Right atrium auricular region (tissue), 2 donors: Measurements from ENCODE around the gene BIRC3. TPM values are rescaled to one million over a fixed set of nuclear protein-coding genes. Genes with fewer than 3 reads are reported as not detected.

Source experiments
- DNase-seq: peaks from one replicate; pipeline ENCODE4 v3.0.0-alpha.2; 2019; ENCODE audit warnings: low spot score
- H3K27ac ChIP-seq, 2 donors: fragments of 200-600 bp; sonication (generic); 1 replicate in 1 of 2; 2 replicates in 1 of 2; pipeline ENCODE4 v1.5.1; 2016 to 2019
- H3K27me3 ChIP-seq, 2 donors: fragments of 200-600 bp; sonication (generic); one replicate each; pipeline versions ENCODE4 v1.5.1 to v1.6.0; 2017 to 2019
- H3K36me3 ChIP-seq: fragments of 200-600 bp; sonication (generic); one replicate; pipeline ENCODE4 v1.5.1; 2016
- H3K4me1 ChIP-seq, 2 donors: fragments of 200-600 bp; sonication (generic); one replicate each; pipeline versions ENCODE4 v1.5.1 to v1.6.0; 2017 to 2019
- H3K4me3 ChIP-seq, 2 donors: fragments of 200-600 bp; sonication (generic); 1 replicate in 1 of 2; 2 replicates in 1 of 2; pipeline ENCODE4 v1.5.1; 2017 to 2019; ENCODE audit warnings: mild to moderate bottlenecking in 1 of 2, moderate library complexity in 1 of 2
- H3K9me3 ChIP-seq, 2 donors: fragments of 200-600 bp; sonication (generic); one replicate each; pipeline ENCODE4 v1.5.1; 2019
- total RNA-seq, 2 donors: library from RNA; depleted of rRNA; stranded (reverse); fragments of >200 nt; gene quantifications; one replicate each; pipeline ENCODE4 v1.1.0, GENCODE V29; 2016
- TF ChIP-seq, protein P1 (sequence below), 2 donors: fragments of 200-600 bp; sonication (generic); IDR thresholded peaks; one replicate each; pipeline ENCODE4 v1.5.1; 2019; ENCODE audit warnings: antibody characterized with exemption in 2 of 2

Gene BIRC3
- total RNA-seq, 2 donors from 2014 or later = 3.6 to 9.1 TPM

GRCh38 chr11:102322560-102322959 lies 5.3 kb downstream of the BIRC3 start:
- DNase-seq = no peak
- Histone ChIP-seq H3K27me3 (no peaks in the 10 kb centered on the region), H3K27ac (no peak overlapping the region), H3K9me3 (no peaks in the 10 kb centered on the region), H3K36me3 (no peaks in the 10 kb centered on the region), H3K4me3 (no peak overlapping the region), H3K4me1 (peaks cover 0 to 24% of the 10 kb centered on the region in 2 donors)
- TF ChIP-seq, protein P1, sequence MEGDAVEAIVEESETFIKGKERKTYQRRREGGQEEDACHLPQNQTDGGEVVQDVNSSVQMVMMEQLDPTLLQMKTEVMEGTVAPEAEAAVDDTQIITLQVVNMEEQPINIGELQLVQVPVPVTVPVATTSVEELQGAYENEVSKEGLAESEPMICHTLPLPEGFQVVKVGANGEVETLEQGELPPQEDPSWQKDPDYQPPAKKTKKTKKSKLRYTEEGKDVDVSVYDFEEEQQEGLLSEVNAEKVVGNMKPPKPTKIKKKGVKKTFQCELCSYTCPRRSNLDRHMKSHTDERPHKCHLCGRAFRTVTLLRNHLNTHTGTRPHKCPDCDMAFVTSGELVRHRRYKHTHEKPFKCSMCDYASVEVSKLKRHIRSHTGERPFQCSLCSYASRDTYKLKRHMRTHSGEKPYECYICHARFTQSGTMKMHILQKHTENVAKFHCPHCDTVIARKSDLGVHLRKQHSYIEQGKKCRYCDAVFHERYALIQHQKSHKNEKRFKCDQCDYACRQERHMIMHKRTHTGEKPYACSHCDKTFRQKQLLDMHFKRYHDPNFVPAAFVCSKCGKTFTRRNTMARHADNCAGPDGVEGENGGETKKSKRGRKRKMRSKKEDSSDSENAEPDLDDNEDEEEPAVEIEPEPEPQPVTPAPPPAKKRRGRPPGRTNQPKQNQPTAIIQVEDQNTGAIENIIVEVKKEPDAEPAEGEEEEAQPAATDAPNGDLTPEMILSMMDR (IDR thresholded peaks at IDR 0.05) = no peak

- TF ChIP-seq, protein P1 (IDR thresholded peaks at IDR 0.05) = no peak
- Histone ChIP-seq H3K9me3 (no peaks in the 10 kb centered on the region), H3K27ac (peak overlapping the region in 1 of 2 donors; percentile 19), H3K36me3 (no peaks in the 10 kb centered on the region), H3K27me3 (no peaks in the 10 kb centered on the region), H3K4me3 (no peak overlapping the region), H3K4me1 (peaks cover 0 to 14% of the 10 kb centered on the region in 2 donors)
- DNase-seq = no peak
Observed at GRCh38 chr11:102323542-102324251, 6.4 kb downstream of the BIRC3 start.

DNA sequence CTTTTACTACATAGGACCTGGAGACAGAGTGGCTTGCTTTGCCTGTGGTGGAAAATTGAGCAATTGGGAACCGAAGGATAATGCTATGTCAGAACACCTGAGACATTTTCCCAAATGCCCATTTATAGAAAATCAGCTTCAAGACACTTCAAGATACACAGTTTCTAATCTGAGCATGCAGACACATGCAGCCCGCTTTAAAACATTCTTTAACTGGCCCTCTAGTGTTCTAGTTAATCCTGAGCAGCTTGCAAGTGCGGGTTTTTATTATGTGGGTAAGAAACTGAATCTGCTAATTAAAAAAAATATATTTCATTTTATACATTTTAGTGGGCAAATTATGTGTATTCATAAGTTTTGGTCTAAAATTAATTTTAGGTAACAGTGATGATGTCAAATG lies 7.8 kb downstream of the BIRC3 start:
- no peak overlapping the region for H3K4me3 ChIP-seq
- no peaks in the 10 kb centered on the region for H3K27me3 ChIP-seq
- H3K27ac ChIP-seq = no peak overlapping the region
- TF ChIP-seq, protein P1 (IDR thresholded peaks at IDR 0.05) = no peak
- H3K9me3 ChIP-seq = no peaks in the 10 kb centered on the region
- DNase-seq = no peak
- H3K36me3 ChIP-seq = no peaks in the 10 kb centered on the region
- H3K4me1 ChIP-seq = peaks cover 0 to 12% of the 10 kb centered on the region in 2 donors

- TF ChIP-seq, protein P1 (IDR thresholded peaks at IDR 0.05) = no peak
- DNase-seq = no peak
- Histone ChIP-seq H3K4me1 (no peaks in the 10 kb centered on the region), H3K9me3 (no peaks in the 10 kb centered on the region), H3K36me3 (peaks cover 5% of the 10 kb centered on the region), H3K27me3 (no peaks in the 10 kb centered on the region), H3K27ac (no peak overlapping the region), H3K4me3 (no peak overlapping the region)
Observed at GRCh38 chr11:102328748-102329147, 11.5 kb downstream of the BIRC3 start.

DNA sequence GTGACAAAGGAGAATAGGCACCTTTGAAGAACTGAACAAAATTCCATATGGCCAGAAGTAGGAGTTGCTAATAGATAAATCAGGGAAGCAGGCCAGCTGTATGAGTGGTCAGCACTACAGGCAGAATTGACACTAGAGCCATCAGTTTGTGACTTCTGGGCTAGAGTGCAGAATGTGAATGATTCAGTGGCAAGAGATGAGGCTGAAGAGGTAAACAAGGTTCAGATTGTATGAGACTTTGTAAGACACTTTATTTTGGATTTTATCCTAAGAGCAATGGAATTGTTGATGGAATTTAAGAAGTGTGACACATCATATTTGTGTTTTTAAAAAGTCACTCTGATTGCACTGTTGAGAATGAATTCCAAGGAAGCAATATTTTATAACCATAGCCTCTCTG lies 12.9 kb downstream of the BIRC3 start:
- Histone ChIP-seq H3K9me3 (no peaks in the 10 kb centered on the region), H3K4me1 (no peaks in the 10 kb centered on the region), H3K27ac (no peak overlapping the region), H3K4me3 (no peak overlapping the region), H3K36me3 (peaks cover 5% of the 10 kb centered on the region), H3K27me3 (no peaks in the 10 kb centered on the region)
- DNase-seq = no peak
- TF ChIP-seq, protein P1 (IDR thresholded peaks at IDR 0.05) = no peak

GRCh38 chr11:102331341-102331740 lies 14.1 kb downstream of the BIRC3 start:
- TF ChIP-seq, protein P1 (IDR thresholded peaks at IDR 0.05) = no peak
- Histone ChIP-seq H3K27ac (no peak overlapping the region), H3K4me3 (no peak overlapping the region), H3K9me3 (no peaks in the 10 kb centered on the region), H3K4me1 (no peaks in the 10 kb centered on the region), H3K36me3 (peaks cover 5% of the 10 kb centered on the region), H3K27me3 (no peaks in the 10 kb centered on the region)
- no peak for DNase-seq
